Ectodermal cell (in vitro differentiated cells): ENCODE measurements around the gene KCNH6. TPM values are rescaled to one million over a fixed set of nuclear protein-coding genes. Genes with fewer than 3 reads are reported as not detected.

Experiments used
- H3K27ac ChIP-seq: 2 replicates; pipeline ENCODE4 v1.7.0; 2013; ENCODE audit warnings: mild to moderate bottlenecking, low read depth, low read length; ENCODE audit not compliant: insufficient read depth, poor library complexity, severe bottlenecking
- H3K27me3 ChIP-seq: 2 replicates; pipeline ENCODE4 v1.7.0; 2013; ENCODE audit warnings: mild to moderate bottlenecking, low read length; ENCODE audit not compliant: insufficient read depth, control insufficient read depth, poor library complexity, severe bottlenecking
- H3K36me3 ChIP-seq: one replicate; pipeline ENCODE4 v1.7.0; 2013; ENCODE audit warnings: low read length; ENCODE audit not compliant: control insufficient read depth, insufficient read depth
- H3K4me1 ChIP-seq: one replicate; pipeline ENCODE4 v1.7.0; 2013; ENCODE audit warnings: low read length; ENCODE audit not compliant: control insufficient read depth, insufficient read depth
- H3K4me3 ChIP-seq: 2 replicates; pipeline ENCODE4 v1.7.0; 2013; ENCODE audit warnings: low read depth, low read length, control low read depth; ENCODE audit not compliant: insufficient read depth
- H3K9me3 ChIP-seq: 2 replicates; pipeline ENCODE4 v1.7.0; 2013; ENCODE audit warnings: mild to moderate bottlenecking, low read length, moderate library complexity; ENCODE audit not compliant: control insufficient read depth
- WGBS, 2 experiments: methylation state at CpG; one replicate each; pipeline ENCODE4 v1.1.7; 2013; ENCODE audit warnings: missing lambda C conversion rate in 2 of 2; 5-methylcytosine and 5-hydroxymethylcytosine counted together
- polyA plus RNA-seq, 4 experiments: library from polyadenylated mRNA; stranded (reverse); fragments of 50-300 nt; gene quantifications; one replicate each; pipeline ENCODE4 v1.2.3, GENCODE V29; 2013

KCNH6 gene, protein sequence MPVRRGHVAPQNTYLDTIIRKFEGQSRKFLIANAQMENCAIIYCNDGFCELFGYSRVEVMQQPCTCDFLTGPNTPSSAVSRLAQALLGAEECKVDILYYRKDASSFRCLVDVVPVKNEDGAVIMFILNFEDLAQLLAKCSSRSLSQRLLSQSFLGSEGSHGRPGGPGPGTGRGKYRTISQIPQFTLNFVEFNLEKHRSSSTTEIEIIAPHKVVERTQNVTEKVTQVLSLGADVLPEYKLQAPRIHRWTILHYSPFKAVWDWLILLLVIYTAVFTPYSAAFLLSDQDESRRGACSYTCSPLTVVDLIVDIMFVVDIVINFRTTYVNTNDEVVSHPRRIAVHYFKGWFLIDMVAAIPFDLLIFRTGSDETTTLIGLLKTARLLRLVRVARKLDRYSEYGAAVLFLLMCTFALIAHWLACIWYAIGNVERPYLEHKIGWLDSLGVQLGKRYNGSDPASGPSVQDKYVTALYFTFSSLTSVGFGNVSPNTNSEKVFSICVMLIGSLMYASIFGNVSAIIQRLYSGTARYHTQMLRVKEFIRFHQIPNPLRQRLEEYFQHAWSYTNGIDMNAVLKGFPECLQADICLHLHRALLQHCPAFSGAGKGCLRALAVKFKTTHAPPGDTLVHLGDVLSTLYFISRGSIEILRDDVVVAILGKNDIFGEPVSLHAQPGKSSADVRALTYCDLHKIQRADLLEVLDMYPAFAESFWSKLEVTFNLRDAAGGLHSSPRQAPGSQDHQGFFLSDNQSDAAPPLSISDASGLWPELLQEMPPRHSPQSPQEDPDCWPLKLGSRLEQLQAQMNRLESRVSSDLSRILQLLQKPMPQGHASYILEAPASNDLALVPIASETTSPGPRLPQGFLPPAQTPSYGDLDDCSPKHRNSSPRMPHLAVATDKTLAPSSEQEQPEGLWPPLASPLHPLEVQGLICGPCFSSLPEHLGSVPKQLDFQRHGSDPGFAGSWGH
- polyA plus RNA-seq (2013, experiment 1 of 4) = not detected
- polyA plus RNA-seq (2013, experiment 2 of 4) = 0.05 TPM
- polyA plus RNA-seq (2013, experiment 3 of 4) = 0.05 TPM
- polyA plus RNA-seq (2013, experiment 4 of 4) = not detected

DNA sequence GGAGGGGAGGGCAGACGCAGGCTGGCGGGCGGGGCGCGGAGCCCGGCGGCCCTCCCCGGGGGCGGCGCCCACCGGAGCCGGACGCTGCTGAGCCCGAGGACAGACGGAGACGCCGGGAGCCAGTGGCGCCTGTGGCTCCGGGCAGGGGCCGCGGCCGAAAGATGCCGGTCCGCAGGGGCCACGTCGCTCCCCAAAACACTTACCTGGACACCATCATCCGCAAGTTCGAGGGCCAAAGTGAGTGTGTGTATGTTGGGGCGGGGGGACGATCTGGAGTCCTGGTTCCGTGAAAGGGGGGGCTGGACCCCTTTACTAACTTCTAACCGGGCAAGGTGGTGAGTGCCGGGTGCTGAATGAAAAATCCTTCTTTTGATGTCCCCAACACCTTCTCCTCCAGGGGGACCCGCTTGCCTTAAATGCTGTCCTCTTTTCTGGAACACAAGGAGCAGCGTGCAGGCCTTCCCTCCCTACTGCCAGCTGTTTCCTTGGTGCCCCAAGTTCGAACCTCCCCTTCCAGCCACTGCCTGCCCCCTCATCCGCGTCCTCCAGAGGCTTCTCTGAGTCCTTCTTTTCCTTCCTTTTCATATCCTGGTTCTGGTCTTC is at the start of gene KCNH6:
KCNH6 (plus strand) TSS at position 106 of the 603 bp plus-strand sequence; CDS start at position 162, 56 bp downstream.
- Histone ChIP-seq H3K27ac (no peak within 1 kb of the TSS), H3K4me3 (peak within 1 kb of the TSS; percentile 32), H3K27me3 (peaks cover 17% of the 10 kb centered on the region), H3K9me3 (no peaks in the 10 kb centered on the region), H3K36me3 (no peaks in the 10 kb centered on the region), H3K4me1 (no peaks in the 10 kb centered on the region)
- 7 to 9% methylated on average over 38 of the region's 38 CpGs for WGBS, 2 experiments

DNA sequence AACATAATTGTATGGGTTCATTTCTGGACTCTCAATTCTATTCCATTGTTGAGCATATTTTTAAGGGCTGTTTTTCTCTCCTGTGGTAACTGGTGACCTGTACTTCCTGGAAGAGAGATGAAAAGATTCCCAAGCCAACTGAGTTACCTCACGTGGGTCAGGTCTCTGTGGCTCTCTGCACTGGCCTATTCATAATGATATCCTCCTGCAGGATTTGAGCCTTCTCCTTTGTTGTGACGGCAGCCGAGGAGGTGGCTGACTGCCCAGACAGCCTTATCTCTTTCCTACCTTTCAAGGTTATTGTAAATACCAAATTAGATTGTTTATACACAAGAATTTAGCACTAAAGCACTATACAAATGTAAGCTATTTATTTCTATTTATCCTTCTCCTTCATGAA is 49.0 kb upstream of the KCNH6 start:
- Histone ChIP-seq H3K9me3 (no peaks in the 10 kb centered on the region), H3K4me3 (no peak overlapping the region), H3K27me3 (peaks cover 54% of the 10 kb centered on the region), H3K27ac (no peak overlapping the region), H3K36me3 (no peaks in the 10 kb centered on the region), H3K4me1 (peaks cover 11% of the 10 kb centered on the region)
- 81 to 84% methylated on average over 3 of the region's 3 CpGs for WGBS, 2 experiments

DNA sequence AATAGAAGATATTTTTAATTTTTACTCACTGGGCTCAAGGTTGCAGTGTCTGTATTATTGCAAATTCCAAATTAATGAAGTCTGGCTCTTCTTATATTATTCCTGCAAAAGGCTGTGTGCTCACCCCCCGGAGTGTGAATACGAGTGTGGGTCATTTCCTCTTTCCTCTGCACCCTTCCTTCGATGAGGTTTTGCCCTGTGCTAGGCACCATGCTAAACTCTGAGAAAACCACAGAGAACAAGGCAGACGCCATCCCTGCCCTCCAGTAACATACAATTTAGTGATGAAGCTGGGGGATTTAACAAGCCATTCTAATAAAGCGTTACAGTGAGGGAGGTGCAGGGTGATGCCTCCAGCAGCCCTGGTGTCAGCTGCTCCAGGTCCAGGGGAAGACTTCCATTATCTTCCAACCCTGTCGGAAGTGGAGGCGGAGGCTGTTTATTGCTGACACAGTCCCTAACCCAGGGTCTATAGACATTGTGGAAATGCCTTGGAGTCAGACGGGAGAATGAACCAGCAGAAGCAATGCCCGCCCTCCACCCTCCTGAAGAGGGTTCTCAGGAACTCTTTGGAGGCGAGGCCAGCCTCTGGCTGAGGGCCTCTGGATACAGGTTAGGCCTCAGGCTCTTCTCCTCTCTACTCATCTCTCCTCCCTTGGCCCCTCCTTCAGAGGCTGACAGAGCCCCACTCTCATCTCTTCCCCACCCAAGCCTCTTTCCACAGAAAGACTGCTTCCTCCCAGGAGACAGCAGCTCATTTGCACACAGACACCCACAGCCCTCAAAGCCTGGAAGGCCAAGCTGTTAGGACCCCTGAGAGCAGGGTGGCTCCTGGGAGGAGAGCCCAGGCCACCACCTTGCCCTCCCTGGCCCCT is 48.3 kb upstream of the KCNH6 start:
- no peaks in the 10 kb centered on the region for H3K36me3 ChIP-seq
- H3K4me1 ChIP-seq = peaks cover 11% of the 10 kb centered on the region
- H3K4me3 ChIP-seq = no peak overlapping the region
- H3K9me3 ChIP-seq = no peaks in the 10 kb centered on the region
- peaks cover 58% of the 10 kb centered on the region for H3K27me3 ChIP-seq
- no peak overlapping the region for H3K27ac ChIP-seq
- WGBS, 2 experiments = 87 to 88% methylated on average over 10 of the region's 10 CpGs

DNA sequence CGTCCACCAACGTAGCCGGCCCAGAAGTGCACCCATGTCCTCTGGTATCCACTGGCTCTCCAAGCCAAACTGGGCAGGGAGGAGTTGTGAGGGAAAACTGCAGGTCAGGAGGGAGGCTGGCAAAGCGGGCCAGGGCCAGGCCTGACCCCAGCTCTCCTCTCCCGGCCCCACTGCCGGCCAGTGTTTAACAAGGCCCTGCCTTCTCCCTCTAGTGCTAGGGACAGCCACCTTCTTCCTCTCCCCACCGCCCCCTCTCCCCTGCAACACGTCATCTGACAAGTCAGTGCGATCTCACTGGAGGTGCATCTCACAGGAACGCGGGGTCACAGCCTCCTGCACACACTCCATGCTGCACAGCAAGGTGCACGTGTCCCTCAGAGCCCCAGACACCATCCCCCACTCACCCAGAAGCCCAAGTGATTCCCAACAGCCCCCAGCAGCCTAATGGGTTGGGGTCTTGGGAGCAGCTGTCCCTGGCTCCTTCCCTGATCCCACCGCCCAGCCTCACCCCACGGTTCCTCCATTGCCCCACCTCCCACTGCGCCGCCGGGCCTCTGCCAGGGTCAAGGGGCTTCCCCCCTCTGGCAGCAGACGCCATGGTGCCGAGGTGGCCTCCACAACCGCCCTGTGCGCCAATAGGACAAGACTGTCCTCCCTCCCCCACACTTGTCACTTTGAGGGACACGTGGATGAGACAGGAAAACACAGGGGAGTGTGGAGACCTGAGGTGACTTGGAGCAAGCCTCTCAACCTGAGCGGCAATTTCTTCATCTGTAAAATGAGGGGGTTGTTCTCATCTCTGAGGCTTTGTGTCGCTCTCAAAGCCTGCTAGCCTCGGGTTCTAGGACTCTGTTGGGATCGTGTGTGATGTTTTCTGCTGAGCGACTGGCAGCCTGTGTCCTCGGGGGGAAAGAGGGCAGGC is 47.4 kb upstream of the KCNH6 start:
- no peaks in the 10 kb centered on the region for H3K36me3 ChIP-seq
- no peak overlapping the region for H3K27ac ChIP-seq
- H3K4me1 ChIP-seq = peaks cover 11% of the 10 kb centered on the region
- no peak overlapping the region for H3K4me3 ChIP-seq
- WGBS, 2 experiments = 58 to 59% methylated on average over 28 of the region's 28 CpGs
- peaks cover 58% of the 10 kb centered on the region for H3K27me3 ChIP-seq
- no peaks in the 10 kb centered on the region for H3K9me3 ChIP-seq

DNA sequence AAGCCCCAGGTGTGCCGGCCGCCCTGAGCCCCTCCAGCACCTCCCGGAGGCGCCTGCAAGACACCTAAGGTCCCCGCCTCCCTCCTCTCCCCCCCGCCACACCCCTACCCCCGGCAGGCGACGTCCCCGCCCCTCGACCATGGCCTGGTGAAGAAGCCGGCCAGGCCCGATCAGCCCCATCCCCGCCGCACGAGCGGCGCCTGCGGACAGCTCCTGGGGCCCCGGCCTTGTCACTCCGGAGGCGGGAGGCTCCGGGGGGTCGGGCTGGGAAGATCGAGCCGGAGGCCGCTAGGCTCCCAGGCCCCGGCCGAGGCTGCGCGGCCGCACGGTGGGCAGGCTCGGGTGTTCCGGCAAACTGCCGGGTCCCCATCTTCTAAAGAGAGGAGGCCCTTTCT is 46.7 kb upstream of the KCNH6 start:
- Histone ChIP-seq H3K27ac (no peak overlapping the region), H3K9me3 (no peaks in the 10 kb centered on the region), H3K27me3 (peaks cover 58% of the 10 kb centered on the region), H3K4me1 (peaks cover 11% of the 10 kb centered on the region), H3K4me3 (peak overlapping the region; percentile 42), H3K36me3 (no peaks in the 10 kb centered on the region)
- WGBS, 2 experiments = 1% methylated on average over 33 to 34 of the region's 36 CpGs

DNA sequence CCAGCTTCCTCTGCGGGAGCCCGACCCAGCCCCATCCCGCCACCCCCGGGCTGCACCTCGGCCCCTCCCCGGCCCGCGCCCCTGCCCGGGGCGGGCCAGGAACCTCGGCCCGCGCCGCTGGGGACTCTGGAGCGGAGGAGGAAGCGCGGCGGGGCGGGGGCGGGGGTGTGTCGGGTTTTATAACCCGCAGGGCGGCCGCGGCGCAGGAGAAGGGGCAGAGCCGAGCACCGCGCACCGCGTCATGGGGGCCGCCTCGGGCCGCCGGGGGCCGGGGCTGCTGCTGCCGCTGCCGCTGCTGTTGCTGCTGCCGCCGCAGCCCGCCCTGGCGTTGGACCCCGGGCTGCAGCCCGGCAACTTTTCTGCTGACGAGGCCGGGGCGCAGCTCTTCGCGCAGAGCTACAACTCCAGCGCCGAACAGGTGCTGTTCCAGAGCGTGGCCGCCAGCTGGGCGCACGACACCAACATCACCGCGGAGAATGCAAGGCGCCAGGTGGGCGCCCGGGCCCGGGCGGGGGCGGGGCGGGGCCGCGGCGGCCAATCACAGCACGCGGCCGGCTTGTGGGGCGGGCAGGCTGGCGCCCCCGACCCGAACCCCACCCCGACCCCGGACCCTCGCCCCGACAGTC is 46.2 kb upstream of the KCNH6 start, which contains the start of gene ACE:
ACE (plus strand) TSS at position 208 of the 626 bp plus-strand sequence; CDS start at position 242, 34 bp downstream.
- 1% methylated on average over 78 of the region's 78 CpGs for WGBS, 2 experiments
- Histone ChIP-seq H3K36me3 (no peaks in the 10 kb centered on the region), H3K27me3 (peaks cover 58% of the 10 kb centered on the region), H3K9me3 (no peaks in the 10 kb centered on the region), H3K4me1 (peaks cover 11% of the 10 kb centered on the region), H3K27ac (no peak within 1 kb of the TSS), H3K4me3 (peak within 1 kb of the TSS; percentile 42)

DNA sequence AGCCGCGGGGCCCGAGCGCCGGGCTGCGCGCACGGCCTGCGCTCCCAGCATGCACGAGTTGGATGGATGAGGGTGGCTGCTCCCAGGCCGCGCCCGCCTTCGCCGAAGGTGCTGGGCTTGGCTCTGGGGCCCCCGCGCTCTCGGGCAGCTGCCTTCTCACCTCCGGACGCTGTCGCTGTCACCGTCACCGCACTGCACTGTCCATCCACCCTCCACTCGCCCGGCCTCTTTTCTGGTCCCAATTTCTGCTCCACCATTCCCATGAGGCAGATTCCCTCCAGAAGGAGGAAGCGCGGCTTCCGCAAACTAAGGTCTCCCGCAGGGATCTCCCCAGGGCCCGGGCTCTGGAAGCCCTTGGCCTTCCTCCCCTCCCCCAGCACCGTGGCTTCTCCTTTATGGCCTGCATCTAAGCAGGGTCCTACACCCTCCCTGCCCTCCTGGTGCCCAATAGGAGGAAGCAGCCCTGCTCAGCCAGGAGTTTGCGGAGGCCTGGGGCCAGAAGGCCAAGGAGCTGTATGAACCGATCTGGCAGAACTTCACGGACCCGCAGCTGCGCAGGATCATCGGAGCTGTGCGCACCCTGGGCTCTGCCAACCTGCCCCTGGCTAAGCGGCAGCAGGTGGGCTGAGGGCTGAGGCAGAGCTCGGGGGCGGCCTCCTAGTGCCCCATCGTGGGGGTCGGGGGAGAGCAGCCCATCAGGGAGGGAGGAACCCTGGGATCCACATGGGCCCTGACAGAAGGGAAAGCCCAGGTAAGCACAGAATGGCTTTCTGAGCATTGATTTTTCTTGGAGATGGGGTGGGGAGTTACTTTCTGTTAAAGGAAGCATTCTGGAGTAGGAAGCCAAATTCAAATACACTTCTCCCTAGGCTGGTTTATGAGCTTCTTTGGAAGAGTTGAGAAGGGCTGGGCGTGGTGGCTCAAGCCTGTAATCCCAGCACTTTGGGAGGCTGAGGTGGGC is 45.4 kb upstream of the KCNH6 start:
- peaks cover 11% of the 10 kb centered on the region for H3K4me1 ChIP-seq
- WGBS, 2 experiments = 10% methylated on average over 44 of the region's 44 CpGs
- peak overlapping the region; percentile 42 for H3K4me3 ChIP-seq
- H3K9me3 ChIP-seq = no peaks in the 10 kb centered on the region
- no peak overlapping the region for H3K27ac ChIP-seq
- H3K36me3 ChIP-seq = no peaks in the 10 kb centered on the region
- peaks cover 58% of the 10 kb centered on the region for H3K27me3 ChIP-seq
